Fibroblast of the aortic adventitia (primary cell): ENCODE data around the gene TBXAS1. TPM values are rescaled to one million over a fixed set of nuclear protein-coding genes. Genes with fewer than 3 reads are reported as not detected.

Source experiments
- DNase-seq: peaks from one replicate; pipeline ENCODE4 v3.0.0-alpha.2; 2010; ENCODE audit warnings: low read depth
- H3K4me3 ChIP-seq: 2 replicates; pipeline ENCODE4 v1.5.1; 2011; ENCODE audit warnings: low read depth, mild to moderate bottlenecking, control low read depth, low read length, moderate library complexity
- total RNA-seq: library from RNA; depleted of rRNA; stranded (reverse); fragments of >200 nt; gene quantifications from 2 replicates; pipeline ENCODE4 v1.2.3, GENCODE V29; 2012; ENCODE audit warnings: low replicate concordance
- TF ChIP-seq, protein P1 (sequence below): IDR thresholded peaks from 2 replicates; pipeline ENCODE4 v1.5.1; 2011; ENCODE audit warnings: mild to moderate bottlenecking, low read length, control low read depth, inconsistent platforms; ENCODE audit not compliant: insufficient read depth

Gene TBXAS1
- 2.4 and 2.6 TPM in 2 replicates for total RNA-seq

DNA sequence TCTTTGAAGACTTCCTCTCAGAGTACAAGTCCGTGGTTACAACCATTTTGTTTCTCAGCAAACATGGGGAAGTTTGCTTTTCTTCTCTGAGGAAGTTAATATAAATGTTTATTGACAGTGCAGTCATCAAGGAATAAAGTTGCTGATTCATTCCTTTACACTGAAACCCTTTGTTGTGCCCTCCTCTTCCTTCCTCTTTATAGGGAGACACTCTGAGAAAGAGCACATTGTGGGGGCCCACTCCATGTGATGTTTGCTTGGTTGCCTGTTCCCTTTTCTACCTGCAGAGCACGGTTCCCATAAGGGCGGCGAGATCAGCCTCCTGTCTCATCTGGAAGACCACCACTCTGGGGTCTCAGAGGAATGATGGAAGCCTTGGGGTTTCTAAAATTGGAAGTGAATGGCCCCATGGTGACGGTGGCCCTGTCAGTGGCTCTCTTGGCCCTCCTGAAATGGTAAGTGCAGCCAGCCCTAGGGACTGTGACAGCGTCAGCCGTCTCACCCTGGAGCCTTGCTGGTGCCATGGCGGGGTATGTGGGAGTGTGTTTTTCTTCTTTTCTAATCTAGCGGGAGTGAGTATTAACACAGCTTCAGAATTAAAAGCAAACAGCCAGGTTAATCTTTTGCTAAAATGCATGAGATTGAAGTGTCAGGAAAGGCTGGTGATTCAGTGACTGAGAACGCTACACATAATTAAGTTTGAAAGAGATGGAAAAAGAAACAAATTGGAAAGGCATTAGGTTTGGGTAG is at the start of gene TBXAS1:
Gene TBXAS1 (plus strand): TSS at position 240 of the 750 bp plus-strand sequence. CDS start 127 bp downstream, at position 367.
- H3K4me3 ChIP-seq = no peak within 1 kb of the TSS
- no peak for DNase-seq

DNA sequence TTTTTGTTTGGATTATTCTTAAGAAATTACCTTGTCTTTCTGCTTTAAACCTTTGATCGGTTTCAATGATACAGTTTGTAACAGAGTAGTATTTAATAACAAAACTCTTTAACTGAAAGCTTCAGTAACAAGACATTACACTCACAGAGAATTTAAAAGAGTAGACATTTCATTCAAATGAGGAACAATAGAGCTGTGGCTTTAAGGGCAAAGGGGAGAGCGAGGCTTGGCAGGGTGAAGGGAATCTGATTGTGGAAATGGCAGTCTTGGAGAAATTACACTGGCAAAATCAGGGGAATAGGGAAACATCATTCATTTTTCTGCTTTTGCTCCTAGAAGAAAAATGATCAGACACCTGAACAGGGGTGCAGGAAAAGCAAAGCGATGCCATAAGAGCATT is 46.1 kb upstream of the TBXAS1 start:
- DNase-seq = peak; percentile 50
- TF ChIP-seq, protein P1, sequence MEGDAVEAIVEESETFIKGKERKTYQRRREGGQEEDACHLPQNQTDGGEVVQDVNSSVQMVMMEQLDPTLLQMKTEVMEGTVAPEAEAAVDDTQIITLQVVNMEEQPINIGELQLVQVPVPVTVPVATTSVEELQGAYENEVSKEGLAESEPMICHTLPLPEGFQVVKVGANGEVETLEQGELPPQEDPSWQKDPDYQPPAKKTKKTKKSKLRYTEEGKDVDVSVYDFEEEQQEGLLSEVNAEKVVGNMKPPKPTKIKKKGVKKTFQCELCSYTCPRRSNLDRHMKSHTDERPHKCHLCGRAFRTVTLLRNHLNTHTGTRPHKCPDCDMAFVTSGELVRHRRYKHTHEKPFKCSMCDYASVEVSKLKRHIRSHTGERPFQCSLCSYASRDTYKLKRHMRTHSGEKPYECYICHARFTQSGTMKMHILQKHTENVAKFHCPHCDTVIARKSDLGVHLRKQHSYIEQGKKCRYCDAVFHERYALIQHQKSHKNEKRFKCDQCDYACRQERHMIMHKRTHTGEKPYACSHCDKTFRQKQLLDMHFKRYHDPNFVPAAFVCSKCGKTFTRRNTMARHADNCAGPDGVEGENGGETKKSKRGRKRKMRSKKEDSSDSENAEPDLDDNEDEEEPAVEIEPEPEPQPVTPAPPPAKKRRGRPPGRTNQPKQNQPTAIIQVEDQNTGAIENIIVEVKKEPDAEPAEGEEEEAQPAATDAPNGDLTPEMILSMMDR = no peak

More for the DNA sequence above, at the start of gene TBXAS1:
- TF ChIP-seq, protein P1 = no peak

DNA sequence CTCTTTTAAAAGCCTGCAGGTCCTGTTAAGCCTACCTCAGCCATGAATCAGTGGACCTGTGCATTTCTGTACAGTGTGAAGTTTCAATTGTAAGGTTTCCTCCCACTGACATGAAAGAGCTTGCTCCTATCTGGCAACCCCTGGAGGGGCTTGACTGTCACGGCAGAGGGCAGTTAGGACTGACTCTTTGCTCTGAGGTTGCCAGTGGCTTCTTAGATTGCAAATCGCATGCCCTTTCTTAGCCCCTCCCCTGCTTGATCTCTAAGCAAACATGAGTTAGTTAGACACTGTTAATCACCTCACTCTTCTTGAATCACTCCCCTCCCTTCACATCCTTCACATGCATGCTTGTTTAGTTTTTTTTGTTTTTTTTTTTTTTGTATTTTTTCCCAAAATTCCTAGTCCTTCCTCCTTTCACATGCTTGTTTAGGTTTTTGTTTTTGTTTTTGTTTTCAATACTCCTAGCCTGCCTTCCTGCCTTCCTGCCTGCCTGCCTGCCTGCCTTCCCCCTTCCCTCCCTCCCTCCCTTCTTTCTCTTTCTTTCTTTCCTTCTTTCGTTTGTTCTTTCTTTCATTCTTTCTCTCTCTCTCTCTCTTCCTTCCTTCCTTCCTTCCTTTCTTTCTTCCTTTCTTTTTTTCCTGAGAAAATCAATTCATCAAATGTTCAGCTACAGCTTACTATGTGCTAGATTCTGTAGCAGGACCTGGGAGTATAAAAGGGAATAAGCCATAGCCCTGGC is 45.2 kb upstream of the TBXAS1 start:
- DNase-seq = no peak
- TF ChIP-seq, protein P1 = no peak
- H3K4me3 ChIP-seq = no peak overlapping the region

More for the DNA sequence above, 46.1 kb upstream of the TBXAS1 start:
- H3K4me3 ChIP-seq = no peak overlapping the region

DNA sequence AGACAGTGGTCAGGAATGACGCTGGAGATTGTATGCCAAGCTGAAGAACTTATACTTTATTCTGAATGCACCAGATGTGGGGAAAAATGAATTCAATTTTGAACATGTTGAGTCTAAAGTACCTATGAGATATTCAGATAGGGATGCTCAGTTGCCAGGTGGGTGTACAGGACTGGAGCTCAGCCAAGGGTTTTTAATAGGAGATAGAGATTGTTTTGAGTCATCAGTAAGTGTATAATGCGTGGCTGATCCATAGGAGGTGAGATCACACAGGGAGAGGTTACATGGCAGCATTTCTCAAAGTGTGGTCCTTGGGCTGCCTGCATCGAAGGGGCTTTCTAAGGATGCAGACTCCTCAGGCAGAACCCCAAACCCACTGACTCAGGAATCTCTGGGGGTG is 44.4 kb upstream of the TBXAS1 start:
- H3K4me3 ChIP-seq = no peak overlapping the region
- no peak for DNase-seq
- TF ChIP-seq, protein P1 = no peak

DNA sequence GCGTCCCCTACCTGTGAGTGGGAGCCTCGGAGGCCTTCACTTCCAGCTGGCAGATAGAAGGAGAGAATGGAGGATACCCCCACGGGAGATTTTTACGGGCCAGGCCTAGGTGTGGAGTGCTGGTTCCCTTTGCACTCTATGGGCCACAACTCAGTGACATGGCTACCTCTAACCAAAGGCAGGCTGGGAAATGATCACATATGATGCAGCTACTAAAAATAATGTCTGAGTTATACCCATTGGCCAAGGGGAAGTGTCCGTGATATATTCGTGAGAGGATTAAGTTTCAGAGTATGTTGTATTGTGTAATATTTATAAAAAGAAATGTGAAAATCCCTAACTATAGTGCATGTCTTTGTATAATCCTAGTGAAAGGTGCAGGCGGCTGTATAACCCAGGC is 37.7 kb upstream of the TBXAS1 start:
- H3K4me3 ChIP-seq = no peak overlapping the region

DNA sequence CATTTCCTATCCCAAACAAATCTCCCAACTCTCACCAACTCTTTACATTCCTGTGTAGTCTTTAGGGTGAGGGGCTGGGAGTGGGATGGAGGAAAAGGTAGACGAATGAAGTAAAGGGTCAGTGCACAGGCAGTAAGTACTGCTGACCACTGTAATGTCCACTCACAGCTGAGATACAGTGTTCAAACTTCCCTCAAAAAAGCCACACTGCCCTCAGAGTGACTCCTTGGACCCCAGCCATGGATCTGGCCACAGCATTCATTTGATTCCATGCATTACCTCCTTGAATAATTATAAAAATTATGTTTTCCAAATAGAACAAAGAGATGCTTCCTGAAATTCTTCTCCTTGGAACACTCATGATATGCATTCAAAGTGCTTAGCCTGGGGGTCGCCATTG is 31.5 kb upstream of the TBXAS1 start:
- H3K4me3 ChIP-seq = no peak overlapping the region
- DNase-seq = peak; percentile 22
- TF ChIP-seq, protein P1 = no peak

More for the DNA sequence above, 37.7 kb upstream of the TBXAS1 start:
- TF ChIP-seq, protein P1 = no peak
- DNase-seq = no peak
